A549 (cell line): ENCODE measurements around the gene CAPN9.

Experiments
- EP300 ChIP-seq, 2 experiments: fragments of >200 bp; sonication (Bioruptor Twin); formaldehyde crosslinking; IDR thresholded peaks; 2 replicates in 1 of 2; 3 replicates in 1 of 2; pipeline ENCODE4 v1.6.1; 2016 to 2017
- FOSB ChIP-seq: fragments of 250-450 bp; sonication (Bioruptor Pico); IDR thresholded peaks from 2 replicates; pipeline ENCODE4 v1.5.0; 2020; ENCODE audit warnings: mild to moderate bottlenecking, moderate library complexity
- HEYL ChIP-seq: fragments of 250-450 bp; sonication (Bioruptor Pico); IDR thresholded peaks from 2 replicates; pipeline ENCODE4 v1.8.0; 2021; ENCODE audit warnings: mild to moderate bottlenecking, moderate library complexity
- MYC ChIP-seq: IDR thresholded peaks from 2 replicates; pipeline ENCODE4 v1.6.1; 2012; ENCODE audit warnings: mild to moderate bottlenecking, inconsistent platforms, low read length, improper control_type of control experiment, borderline replicate concordance
- POLR2A ChIP-seq: IDR thresholded peaks from 2 replicates; pipeline ENCODE4 v1.6.1; 2012; ENCODE audit warnings: mild to moderate bottlenecking, low read length
- RAD21 ChIP-seq, 2 experiments: fragments of >200 bp in 1 of 2; sonication (Bioruptor Twin) in 1 of 2; formaldehyde crosslinking in 1 of 2; IDR thresholded peaks in 1 of 2; conservative IDR thresholded peaks in 1 of 2; 2 replicates in 1 of 2; 3 replicates in 1 of 2; pipeline ENCODE4 v1.6.1; 2012 to 2018; ENCODE audit warnings: inconsistent platforms in 1 of 2
- TF ChIP-seq, protein P1 (sequence below): fragments of >200 bp; sonication (Bioruptor Twin); formaldehyde crosslinking; IDR thresholded peaks from 3 replicates; pipeline ENCODE4 v1.6.1; 2016
- TF ChIP-seq, protein P2 (sequence below): fragments of >200 bp; sonication (Bioruptor Twin); formaldehyde crosslinking; IDR thresholded peaks from 3 replicates; pipeline ENCODE4 v1.5.1; 2016

- TF ChIP-seq, protein P1, sequence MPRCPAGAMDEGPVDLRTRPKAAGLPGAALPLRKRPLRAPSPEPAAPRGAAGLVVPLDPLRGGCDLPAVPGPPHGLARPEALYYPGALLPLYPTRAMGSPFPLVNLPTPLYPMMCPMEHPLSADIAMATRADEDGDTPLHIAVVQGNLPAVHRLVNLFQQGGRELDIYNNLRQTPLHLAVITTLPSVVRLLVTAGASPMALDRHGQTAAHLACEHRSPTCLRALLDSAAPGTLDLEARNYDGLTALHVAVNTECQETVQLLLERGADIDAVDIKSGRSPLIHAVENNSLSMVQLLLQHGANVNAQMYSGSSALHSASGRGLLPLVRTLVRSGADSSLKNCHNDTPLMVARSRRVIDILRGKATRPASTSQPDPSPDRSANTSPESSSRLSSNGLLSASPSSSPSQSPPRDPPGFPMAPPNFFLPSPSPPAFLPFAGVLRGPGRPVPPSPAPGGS = no peak
- no peak for TF ChIP-seq RAD21 (conservative IDR thresholded peaks at IDR 0.05 in 1 of 2, IDR thresholded peaks at IDR 0.05 in 1 of 2)
- TF ChIP-seq, protein P2, sequence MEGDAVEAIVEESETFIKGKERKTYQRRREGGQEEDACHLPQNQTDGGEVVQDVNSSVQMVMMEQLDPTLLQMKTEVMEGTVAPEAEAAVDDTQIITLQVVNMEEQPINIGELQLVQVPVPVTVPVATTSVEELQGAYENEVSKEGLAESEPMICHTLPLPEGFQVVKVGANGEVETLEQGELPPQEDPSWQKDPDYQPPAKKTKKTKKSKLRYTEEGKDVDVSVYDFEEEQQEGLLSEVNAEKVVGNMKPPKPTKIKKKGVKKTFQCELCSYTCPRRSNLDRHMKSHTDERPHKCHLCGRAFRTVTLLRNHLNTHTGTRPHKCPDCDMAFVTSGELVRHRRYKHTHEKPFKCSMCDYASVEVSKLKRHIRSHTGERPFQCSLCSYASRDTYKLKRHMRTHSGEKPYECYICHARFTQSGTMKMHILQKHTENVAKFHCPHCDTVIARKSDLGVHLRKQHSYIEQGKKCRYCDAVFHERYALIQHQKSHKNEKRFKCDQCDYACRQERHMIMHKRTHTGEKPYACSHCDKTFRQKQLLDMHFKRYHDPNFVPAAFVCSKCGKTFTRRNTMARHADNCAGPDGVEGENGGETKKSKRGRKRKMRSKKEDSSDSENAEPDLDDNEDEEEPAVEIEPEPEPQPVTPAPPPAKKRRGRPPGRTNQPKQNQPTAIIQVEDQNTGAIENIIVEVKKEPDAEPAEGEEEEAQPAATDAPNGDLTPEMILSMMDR = no peak
- TF ChIP-seq EP300 (IDR thresholded peaks at IDR 0.05) = no peak
- TF ChIP-seq FOSB (CRISPR knock-in tag) = no peak
- TF ChIP-seq POLR2A = no peak
- TF ChIP-seq HEYL = no peak
- no peak for TF ChIP-seq MYC
These were observed 31.9 kb downstream of the CAPN9 start for GRCh38 chr1:230778916-230779590.
